HepG2 (cell line): ENCODE results near the gene HERC5. TPM values are rescaled to one million over a fixed set of nuclear protein-coding genes. Genes with fewer than 3 reads are reported as not detected.
A peak's percentile ranks its signal among the peaks of the same experiment; 100 is the strongest.

Source experiments
- GZF1 ChIP-seq: sonication (generic); formaldehyde crosslinking; IDR thresholded peaks from 2 replicates; pipeline ENCODE4 v1.5.1; 2020; ENCODE audit warnings: mild to moderate bottlenecking, missing genetic modification reagents
- HNRNPK ChIP-seq: fragments of 200-400 bp; formaldehyde crosslinking; IDR thresholded peaks from 2 replicates; pipeline ENCODE4 v1.6.1; 2018; ENCODE audit warnings: low read length, low read depth, moderate library complexity, mild to moderate bottlenecking; ENCODE audit not compliant: poor library complexity, severe bottlenecking
- RXRB ChIP-seq: IDR thresholded peaks from 2 replicates; pipeline ENCODE4 v1.6.1; 2016; ENCODE audit warnings: borderline replicate concordance, missing genetic modification reagents, missing compliant biosample characterization
- THAP11 ChIP-seq: IDR thresholded peaks from 2 replicates; pipeline ENCODE4 v1.6.1; 2016; ENCODE audit warnings: missing biosample characterization, missing genetic modification reagents
- polyA plus RNA-seq, 8 experiments: library from polyadenylated mRNA; depleted of rRNA in 3 of 8; stranded (reverse) in 7 of 8; unstranded in 1 of 8; fragments of >200 nt; fragmentation: Illumina TruSeq in 4 of 8; extraction: Trizol in 4 of 8; gene quantifications; 2 replicates each; pipeline versions ENCODE4 v1.2.1 to v1.2.3, GENCODE V29; 2011 to 2016; ENCODE audit warnings: low read depth in 4 of 8, missing spikeins in 1 of 8, mixed read lengths in 1 of 8; ENCODE audit not compliant: insufficient read depth in 1 of 8
- total RNA-seq, 5 experiments: library from RNA; depleted of rRNA; stranded (reverse); fragments of >200 nt; fragmentation: Illumina TruSeq; extraction: Trizol; gene quantifications; 2 replicates each; pipeline ENCODE4 v1.2.3, GENCODE V29; 2016; ENCODE audit warnings: low read depth in 1 of 5
- TF ChIP-seq, protein P1 (sequence below): fragments of 450-650 bp; IDR thresholded peaks from 2 replicates; pipeline ENCODE4 v1.6.1; 2017; ENCODE audit warnings: mild to moderate bottlenecking
- TF ChIP-seq, protein P2 (sequence below): sonication (generic); formaldehyde crosslinking; IDR thresholded peaks from 2 replicates; pipeline ENCODE4 v1.4.0; 2020; ENCODE audit warnings: mild to moderate bottlenecking, missing genetic modification reagents, borderline replicate concordance
- TF ChIP-seq, protein P3 (sequence below): sonication (generic); formaldehyde crosslinking; conservative IDR thresholded peaks from 2 replicates; pipeline ENCODE4 v1.4.0; 2020; ENCODE audit warnings: mild to moderate bottlenecking, missing genetic modification reagents, moderate library complexity
- TF ChIP-seq, protein P4 (sequence below): sonication (generic); formaldehyde crosslinking; IDR thresholded peaks from 2 replicates; pipeline ENCODE4 v1.5.1; 2020; ENCODE audit warnings: mild to moderate bottlenecking, missing genetic modification reagents, borderline replicate concordance

The HERC5 gene
- total and polyA plus RNA-seq, 2 of the 13 experiments (the other 11 are each of a cell fraction or from before 2014, with no cell fraction given), result 0.13 to 0.33 TPM

DNA sequence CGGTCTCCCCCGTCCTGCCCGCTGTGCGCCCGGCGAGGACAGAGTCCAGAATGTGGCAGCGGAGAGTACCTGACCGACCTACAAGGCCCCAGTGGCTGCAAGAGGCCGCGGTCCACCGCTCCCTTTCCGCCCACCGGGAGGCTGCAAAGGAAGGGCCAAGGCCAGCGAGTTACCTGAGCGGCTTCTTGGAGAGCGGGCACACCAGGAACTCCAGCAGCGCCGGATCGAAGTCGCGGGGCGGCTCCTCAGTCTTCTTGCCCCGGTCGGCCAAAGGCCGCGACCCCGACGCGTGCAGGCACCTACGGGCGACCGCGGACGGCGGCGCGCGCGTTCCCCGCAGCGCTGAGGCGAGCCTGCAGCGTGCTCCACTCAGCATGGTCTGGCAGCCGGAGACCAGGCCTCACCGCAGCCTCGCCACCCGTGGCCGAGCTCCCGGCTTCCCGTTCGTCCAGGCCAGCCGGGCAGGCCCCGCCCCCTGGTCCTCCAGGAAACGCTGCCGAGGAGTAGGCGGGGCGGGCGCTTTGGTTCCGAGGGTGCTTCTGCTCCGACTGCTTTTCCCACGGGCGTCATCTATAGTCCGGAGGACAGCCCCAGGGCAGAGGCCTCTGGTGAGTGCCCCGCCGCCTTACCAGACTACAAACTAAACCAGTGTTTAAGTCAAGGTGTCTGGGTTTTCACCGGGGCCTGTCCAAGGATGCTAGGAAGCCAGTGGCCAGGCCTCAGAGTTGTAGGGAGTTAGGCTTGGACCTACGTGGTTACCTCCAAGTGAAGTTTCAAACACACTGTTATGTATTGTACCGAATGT is 66.6 kb downstream of the HERC5 start, which contains the start of gene PYURF (continued):
- TF ChIP-seq, protein P1, sequence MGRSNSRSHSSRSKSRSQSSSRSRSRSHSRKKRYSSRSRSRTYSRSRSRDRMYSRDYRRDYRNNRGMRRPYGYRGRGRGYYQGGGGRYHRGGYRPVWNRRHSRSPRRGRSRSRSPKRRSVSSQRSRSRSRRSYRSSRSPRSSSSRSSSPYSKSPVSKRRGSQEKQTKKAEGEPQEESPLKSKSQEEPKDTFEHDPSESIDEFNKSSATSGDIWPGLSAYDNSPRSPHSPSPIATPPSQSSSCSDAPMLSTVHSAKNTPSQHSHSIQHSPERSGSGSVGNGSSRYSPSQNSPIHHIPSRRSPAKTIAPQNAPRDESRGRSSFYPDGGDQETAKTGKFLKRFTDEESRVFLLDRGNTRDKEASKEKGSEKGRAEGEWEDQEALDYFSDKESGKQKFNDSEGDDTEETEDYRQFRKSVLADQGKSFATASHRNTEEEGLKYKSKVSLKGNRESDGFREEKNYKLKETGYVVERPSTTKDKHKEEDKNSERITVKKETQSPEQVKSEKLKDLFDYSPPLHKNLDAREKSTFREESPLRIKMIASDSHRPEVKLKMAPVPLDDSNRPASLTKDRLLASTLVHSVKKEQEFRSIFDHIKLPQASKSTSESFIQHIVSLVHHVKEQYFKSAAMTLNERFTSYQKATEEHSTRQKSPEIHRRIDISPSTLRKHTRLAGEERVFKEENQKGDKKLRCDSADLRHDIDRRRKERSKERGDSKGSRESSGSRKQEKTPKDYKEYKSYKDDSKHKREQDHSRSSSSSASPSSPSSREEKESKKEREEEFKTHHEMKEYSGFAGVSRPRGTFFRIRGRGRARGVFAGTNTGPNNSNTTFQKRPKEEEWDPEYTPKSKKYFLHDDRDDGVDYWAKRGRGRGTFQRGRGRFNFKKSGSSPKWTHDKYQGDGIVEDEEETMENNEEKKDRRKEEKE, result no peak
- TF ChIP-seq, protein P2, sequence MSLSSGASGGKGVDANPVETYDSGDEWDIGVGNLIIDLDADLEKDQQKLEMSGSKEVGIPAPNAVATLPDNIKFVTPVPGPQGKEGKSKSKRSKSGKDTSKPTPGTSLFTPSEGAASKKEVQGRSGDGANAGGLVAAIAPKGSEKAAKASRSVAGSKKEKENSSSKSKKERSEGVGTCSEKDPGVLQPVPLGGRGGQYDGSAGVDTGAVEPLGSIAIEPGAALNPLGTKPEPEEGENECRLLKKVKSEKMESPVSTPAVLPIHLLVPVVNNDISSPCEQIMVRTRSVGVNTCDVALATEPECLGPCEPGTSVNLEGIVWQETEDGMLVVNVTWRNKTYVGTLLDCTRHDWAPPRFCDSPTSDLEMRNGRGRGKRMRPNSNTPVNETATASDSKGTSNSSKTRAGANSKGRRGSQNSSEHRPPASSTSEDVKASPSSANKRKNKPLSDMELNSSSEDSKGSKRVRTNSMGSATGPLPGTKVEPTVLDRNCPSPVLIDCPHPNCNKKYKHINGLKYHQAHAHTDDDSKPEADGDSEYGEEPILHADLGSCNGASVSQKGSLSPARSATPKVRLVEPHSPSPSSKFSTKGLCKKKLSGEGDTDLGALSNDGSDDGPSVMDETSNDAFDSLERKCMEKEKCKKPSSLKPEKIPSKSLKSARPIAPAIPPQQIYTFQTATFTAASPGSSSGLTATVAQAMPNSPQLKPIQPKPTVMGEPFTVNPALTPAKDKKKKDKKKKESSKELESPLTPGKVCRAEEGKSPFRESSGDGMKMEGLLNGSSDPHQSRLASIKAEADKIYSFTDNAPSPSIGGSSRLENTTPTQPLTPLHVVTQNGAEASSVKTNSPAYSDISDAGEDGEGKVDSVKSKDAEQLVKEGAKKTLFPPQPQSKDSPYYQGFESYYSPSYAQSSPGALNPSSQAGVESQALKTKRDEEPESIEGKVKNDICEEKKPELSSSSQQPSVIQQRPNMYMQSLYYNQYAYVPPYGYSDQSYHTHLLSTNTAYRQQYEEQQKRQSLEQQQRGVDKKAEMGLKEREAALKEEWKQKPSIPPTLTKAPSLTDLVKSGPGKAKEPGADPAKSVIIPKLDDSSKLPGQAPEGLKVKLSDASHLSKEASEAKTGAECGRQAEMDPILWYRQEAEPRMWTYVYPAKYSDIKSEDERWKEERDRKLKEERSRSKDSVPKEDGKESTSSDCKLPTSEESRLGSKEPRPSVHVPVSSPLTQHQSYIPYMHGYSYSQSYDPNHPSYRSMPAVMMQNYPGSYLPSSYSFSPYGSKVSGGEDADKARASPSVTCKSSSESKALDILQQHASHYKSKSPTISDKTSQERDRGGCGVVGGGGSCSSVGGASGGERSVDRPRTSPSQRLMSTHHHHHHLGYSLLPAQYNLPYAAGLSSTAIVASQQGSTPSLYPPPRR (CRISPR knock-in tag), result peak; percentile 75
- TF ChIP-seq THAP11 (CRISPR knock-in tag) (peak; percentile 93), GZF1 (CRISPR knock-in tag) (no peak; the same call in 1 of the 2 replicates), RXRB (CRISPR knock-in tag) (peak; percentile 46; the same call in 1 of the 2 replicates), HNRNPK (no peak)
- TF ChIP-seq, protein P3, sequence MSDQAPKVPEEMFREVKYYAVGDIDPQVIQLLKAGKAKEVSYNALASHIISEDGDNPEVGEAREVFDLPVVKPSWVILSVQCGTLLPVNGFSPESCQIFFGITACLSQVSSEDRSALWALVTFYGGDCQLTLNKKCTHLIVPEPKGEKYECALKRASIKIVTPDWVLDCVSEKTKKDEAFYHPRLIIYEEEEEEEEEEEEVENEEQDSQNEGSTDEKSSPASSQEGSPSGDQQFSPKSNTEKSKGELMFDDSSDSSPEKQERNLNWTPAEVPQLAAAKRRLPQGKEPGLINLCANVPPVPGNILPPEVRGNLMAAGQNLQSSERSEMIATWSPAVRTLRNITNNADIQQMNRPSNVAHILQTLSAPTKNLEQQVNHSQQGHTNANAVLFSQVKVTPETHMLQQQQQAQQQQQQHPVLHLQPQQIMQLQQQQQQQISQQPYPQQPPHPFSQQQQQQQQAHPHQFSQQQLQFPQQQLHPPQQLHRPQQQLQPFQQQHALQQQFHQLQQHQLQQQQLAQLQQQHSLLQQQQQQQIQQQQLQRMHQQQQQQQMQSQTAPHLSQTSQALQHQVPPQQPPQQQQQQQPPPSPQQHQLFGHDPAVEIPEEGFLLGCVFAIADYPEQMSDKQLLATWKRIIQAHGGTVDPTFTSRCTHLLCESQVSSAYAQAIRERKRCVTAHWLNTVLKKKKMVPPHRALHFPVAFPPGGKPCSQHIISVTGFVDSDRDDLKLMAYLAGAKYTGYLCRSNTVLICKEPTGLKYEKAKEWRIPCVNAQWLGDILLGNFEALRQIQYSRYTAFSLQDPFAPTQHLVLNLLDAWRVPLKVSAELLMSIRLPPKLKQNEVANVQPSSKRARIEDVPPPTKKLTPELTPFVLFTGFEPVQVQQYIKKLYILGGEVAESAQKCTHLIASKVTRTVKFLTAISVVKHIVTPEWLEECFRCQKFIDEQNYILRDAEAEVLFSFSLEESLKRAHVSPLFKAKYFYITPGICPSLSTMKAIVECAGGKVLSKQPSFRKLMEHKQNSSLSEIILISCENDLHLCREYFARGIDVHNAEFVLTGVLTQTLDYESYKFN (CRISPR knock-in tag), result 0 out of 2 replicates have a peak, but pooled peaks have one; percentile 54
- TF ChIP-seq, protein P4, sequence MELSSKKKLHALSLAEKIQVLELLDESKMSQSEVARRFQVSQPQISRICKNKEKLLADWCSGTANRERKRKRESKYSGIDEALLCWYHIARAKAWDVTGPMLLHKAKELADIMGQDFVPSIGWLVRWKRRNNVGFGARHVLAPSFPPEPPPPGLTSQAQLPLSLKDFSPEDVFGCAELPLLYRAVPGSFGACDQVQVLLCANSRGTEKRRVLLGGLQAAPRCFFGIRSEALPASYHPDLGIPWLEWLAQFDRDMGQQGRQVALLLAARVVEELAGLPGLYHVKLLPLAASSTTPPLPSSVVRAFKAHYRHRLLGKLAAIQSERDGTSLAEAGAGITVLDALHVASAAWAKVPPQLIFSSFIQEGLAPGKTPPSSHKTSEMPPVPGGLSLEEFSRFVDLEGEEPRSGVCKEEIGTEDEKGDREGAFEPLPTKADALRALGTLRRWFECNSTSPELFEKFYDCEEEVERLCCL (CRISPR knock-in tag), result no peak
